NCI-H345 treated with DMSO at 0.1 percent for 48 hours (cell line): ENCODE results near the gene SERGEF.

Source experiments
- DNase-seq: peaks from one replicate; lab custom pipeline; 2025; ENCODE audit not compliant: unreplicated experiment; lab: John Stamatoyannopoulos, UW

SERGEF gene

DNA sequence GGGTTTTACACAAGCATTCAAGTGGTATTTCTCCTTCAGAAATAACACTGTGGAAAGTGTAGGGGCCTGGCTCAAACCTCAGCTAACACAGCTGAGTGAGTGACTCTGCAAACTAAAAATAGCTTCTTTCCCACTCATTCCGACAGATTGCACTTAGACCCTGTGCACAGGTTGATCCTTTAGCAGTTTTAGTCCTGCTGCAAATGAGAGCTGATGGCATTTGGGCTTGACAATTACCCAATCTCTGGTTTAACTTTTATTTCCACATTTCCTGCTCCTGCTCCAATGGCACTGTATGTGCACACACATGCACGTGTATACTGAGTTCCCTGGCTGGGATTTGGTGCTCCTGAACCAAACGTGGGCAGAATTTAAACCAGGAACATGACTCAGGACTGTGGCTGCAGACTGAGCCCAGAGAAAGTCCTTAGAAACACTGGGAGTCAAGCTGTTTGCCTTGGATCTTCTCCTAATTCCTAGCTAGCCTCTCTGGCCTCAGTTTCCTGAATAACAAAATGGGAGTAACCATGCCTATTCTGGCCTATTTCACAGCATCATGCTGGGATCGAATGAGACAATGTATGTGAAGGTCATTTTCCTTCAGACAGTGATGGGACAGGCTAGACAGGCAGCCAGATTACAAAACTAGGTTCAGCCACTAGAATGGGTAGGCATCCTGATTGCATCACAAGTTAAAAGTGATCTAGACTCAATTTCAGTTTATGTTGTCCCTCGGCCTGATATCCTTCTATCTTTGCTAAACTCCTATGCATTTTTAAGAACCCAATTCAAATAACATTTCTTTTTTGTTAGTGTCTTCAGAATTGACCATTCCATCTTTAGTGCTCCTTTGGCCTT, 58.2 kb downstream of the SERGEF start:
- no peak for DNase-seq

GRCh38 chr11:17952487-17952886, 60.4 kb downstream of the SERGEF start:
- DNase-seq, result no peak

- no peak for DNase-seq
Observed at GRCh38 chr11:17951685-17952388, 61.0 kb downstream of the SERGEF start.

GRCh38 chr11:17950644-17951043, 62.2 kb downstream of the SERGEF start:
- no peak for DNase-seq

DNA sequence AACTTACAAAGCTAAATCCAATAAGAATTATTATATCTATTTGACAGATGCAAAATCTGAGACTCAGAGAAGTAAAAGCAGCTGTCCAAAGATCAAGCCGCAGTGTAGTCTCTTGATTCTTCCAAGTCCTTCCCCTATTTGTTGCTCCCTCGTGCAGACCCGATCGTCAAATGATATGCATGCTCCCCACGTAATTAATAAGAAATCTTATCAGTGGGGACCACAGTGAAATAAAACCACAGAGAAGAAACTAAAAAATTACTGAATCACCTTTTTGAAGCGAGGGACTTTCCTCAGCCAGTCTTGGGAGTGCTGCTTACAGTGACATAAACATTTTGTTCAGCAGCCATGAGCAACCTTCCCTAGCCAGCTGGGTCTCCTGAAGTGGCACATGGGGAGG, 64.6 kb downstream of the SERGEF start:
- DNase-seq, result no peak

DNA sequence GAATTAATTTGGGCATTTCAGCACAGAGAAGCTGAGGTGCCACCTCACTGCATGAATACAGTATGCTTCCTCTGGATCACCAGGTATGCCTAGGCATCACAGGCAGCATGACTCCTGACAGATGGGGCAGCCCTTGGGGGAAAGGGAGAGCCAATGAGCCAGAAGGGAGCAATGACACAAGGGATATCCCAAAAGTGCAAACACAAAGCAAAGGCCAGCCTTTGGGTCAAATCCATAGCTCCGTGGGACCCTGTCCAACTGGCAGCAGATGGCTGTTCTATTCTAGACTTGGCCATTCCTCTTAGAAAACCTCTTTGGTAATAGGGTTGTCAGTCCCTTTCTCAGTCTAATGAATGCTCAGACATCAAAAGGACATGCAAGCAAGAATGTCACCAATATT, 73.3 kb downstream of the SERGEF start:
- DNase-seq, result no peak

GRCh38 chr11:17936790-17937189, 76.1 kb downstream of the SERGEF start:
- DNase-seq, result no peak

GRCh38 chr11:17934194-17934593, 78.7 kb downstream of the SERGEF start:
- no peak for DNase-seq

- no peak for DNase-seq
Observed at GRCh38 chr11:17933708-17934107, 79.1 kb downstream of the SERGEF start.

- no peak for DNase-seq
Observed at GRCh38 chr11:17932472-17932871, 80.4 kb downstream of the SERGEF start.

- DNase-seq, result no peak
Observed at GRCh38 chr11:17931595-17931994, 81.3 kb downstream of the SERGEF start.

- no peak for DNase-seq
Observed at GRCh38 chr11:17930544-17931125, 82.2 kb downstream of the SERGEF start.

DNA sequence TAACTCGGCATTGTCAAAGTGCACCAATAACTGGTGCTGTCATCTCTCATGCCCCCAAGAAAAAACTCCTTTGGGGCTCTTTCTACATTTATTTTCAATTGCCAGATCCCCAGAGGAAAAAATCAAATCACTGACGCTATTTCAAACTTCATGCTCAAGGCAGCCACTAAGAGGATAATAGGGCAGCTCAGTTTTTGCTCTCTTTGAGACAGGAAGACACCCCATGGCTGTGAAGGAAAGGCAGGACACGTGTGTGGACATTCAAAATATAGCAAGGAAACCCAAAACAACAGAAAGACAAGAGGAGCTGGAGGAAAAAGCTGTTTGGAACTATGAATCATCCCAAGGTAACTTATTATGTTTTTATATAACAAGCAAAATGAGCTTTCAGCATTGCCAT, 83.7 kb downstream of the SERGEF start:
- no peak for DNase-seq

DNA sequence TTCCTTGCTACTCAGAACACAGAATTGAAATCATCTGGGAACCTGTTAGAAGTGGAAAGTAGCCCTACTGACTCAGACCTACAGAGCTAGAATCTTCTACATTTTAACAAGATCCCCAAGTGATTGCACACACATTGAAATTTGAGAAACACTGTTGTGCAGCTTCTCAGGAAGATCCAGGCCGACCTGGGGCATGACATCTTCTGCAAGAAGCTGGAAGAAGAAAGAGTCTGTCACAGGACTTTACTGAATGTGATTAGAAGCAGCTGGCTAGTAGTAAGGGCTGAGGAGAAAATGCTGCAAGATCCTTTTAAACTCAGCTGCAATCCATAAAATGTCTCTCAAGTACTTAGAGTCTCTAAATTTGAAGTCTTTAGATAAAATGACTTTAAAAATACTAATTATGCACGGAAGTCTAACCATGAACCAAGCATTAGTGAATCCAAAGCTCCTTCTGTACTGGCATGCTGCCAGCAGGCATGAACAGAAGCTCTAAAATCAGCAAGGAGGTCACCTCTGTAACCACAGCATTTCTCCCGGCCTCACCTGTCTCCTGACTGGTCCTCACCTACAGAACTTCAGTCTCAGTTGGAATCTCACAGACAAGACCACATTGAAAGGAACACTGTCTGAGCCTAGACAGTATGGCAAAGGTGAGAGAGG, 85.0 kb downstream of the SERGEF start:
- DNase-seq, result no peak

- DNase-seq, result no peak
Observed at GRCh38 chr11:17927041-17927440, 85.8 kb downstream of the SERGEF start.

DNA sequence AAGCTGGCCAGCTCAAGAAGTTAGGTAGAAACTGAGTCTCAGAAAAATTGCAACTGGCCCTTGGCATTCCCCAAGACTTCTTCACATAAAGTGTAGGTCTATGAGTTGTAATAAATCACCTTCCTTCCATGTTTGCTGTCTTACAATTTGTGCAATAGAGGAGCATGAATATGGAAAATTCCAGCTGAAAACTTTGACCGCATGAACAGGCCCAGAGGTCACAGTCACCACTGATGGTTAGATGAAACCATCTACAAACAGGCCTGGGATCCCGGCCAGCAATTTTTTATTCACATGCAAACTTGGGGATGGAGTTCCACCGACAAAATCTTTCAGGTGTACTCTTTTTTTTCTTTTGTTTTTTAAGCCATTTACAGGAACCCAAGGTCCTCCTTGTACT, 88.1 kb downstream of the SERGEF start:
- no peak for DNase-seq

DNA sequence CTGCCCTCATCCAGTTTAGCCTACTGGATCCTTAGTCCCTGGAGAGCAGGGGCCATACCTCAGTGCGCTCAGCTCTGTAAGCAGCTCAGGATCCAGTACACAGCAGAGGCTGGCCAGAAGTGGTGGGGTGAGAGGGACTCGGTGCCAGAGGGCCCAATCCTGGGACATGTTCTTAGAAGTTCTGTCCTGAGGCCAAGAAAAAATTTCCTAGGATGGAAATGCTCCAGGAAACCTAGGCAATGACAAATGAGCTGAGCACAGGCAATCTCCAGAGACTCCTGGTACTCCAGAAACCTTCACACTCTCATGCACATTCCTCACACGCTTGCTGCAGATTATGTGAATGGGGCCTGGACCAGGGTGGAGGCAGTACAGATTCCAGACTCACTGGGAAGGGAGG, 89.6 kb downstream of the SERGEF start:
- no peak for DNase-seq

GRCh38 chr11:17922416-17922788, 90.4 kb downstream of the SERGEF start:
- DNase-seq, result no peak

DNA sequence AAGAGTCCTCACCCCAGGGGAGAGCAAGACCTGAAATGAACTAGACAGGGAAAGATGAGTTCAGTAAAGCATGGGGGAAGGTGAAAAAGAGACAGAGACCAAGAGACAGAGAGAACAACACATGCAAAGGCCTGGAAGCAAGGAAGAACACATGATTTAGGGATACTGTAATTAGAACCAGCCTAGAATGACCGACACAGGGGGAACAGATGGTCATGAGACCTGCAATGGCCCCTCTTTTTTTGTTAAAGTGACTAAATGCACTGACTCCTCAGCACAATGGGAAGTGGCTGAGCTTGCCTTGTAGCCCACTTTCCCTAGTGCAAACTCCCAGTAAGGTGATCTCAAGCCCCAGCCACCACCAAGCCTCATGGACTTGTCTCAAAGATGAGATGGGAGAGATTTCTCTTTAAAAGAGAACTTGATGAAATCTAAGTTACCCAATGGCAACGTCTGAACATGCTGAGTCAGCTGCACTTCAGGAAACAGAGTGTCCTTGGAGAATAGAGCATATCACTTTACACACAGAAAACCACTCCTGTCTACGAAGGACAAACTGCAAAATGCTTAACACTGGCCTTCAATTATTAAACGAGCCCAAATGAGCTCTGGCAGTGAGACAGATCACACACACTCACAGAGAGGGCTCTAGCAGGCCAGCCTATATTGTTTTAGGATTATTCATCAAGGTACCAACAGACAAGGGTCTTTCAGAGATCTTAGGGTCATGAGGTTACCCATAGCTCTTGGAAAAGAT, 91.0 kb downstream of the SERGEF start:
- no peak for DNase-seq

- no peak for DNase-seq
Observed at GRCh38 chr11:17918049-17918605, 94.7 kb downstream of the SERGEF start.

DNA sequence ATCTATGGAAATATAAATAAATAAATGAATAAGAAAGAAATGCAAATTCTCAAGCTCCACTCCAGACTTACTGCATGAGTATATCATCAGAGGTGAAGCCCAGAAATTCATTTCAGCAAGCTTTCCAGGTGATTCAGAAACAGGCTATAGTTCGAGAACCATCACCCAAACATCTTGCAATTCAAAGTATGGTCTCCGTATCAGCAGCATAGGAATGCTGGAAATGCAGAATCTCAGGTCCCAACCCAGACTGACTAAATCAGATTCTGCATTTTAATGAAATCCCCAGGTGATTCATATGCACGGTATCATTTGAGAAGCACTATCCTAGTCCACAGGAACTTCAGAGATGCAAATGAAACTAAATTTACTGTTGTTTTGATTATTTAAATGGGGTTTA, 95.3 kb downstream of the SERGEF start:
- no peak for DNase-seq
